NCI-H2196 (cell line): ENCODE data around the gene GORASP1.

Experiments
- DNase-seq: peaks from one replicate; lab custom pipeline; 2025; ENCODE audit not compliant: unreplicated experiment; lab: John Stamatoyannopoulos, UW

The GORASP1 gene

GRCh38 chr3:39141171-39141995, 34.0 kb upstream of the GORASP1 start:
- DNase-seq, result peak; percentile 48

GRCh38 chr3:39140341-39140971, 33.0 kb upstream of the GORASP1 start:
- DNase-seq, result no peak

- no peak for DNase-seq
Observed at GRCh38 chr3:39139442-39139841, 32.0 kb upstream of the GORASP1 start.

- DNase-seq, result no peak
Observed at GRCh38 chr3:39138804-39139415, 31.5 kb upstream of the GORASP1 start.

- DNase-seq, result no peak
Observed at GRCh38 chr3:39137991-39138803, 30.8 kb upstream of the GORASP1 start.

GRCh38 chr3:39137435-39137936, 30.1 kb upstream of the GORASP1 start:
- no peak for DNase-seq

GRCh38 chr3:39136533-39137434, 29.4 kb upstream of the GORASP1 start:
- DNase-seq, result no peak

- no peak for DNase-seq
Observed at GRCh38 chr3:39135170-39135805, 27.9 kb upstream of the GORASP1 start.

GRCh38 chr3:39134305-39134704, 26.9 kb upstream of the GORASP1 start:
- no peak for DNase-seq

GRCh38 chr3:39133822-39134221, 26.4 kb upstream of the GORASP1 start:
- DNase-seq, result no peak

- no peak for DNase-seq
Observed at GRCh38 chr3:39133093-39133490, 25.7 kb upstream of the GORASP1 start.

GRCh38 chr3:39132096-39133092, 25.0 kb upstream of the GORASP1 start:
- no peak for DNase-seq

GRCh38 chr3:39130693-39131265, 23.4 kb upstream of the GORASP1 start:
- no peak for DNase-seq

GRCh38 chr3:39130026-39130425, 22.6 kb upstream of the GORASP1 start:
- DNase-seq, result no peak

GRCh38 chr3:39128951-39129350, 21.5 kb upstream of the GORASP1 start:
- DNase-seq, result no peak

- no peak for DNase-seq
Observed at GRCh38 chr3:39127908-39128304, 20.5 kb upstream of the GORASP1 start.

- DNase-seq, result peak; percentile 17
Observed at GRCh38 chr3:39127269-39127907, 20.0 kb upstream of the GORASP1 start.
